K562 (cell line): ENCODE measurements around the gene GET3. TPM values are rescaled to one million over a fixed set of nuclear protein-coding genes. Genes with fewer than 3 reads are reported as not detected.

ENCODE experiments used
- ATAC-seq: fragments of 200-7000 bp; cut with Tn5 transposase; 3 replicates; pipeline ENCODE4 v1.9.1; 2020; ENCODE audit warnings: moderate library complexity
- BruUV-seq: library from RNA; stranded (reverse); fragments of 400-500 nt; replicated peaks from 2 replicates; lab custom pipeline; 2021; lab: Mats Ljungman, UMichigan
- CTCF ChIA-PET: fragments of 300-600 bp; formaldehyde crosslinking; extraction: SDS; loops from one replicate; lab custom pipeline; 2021; ENCODE audit warnings: low intra/inter-chr PET ratio; lab: Yijun Ruan, JAX
- POLR2A ChIA-PET: fragments of 300-600, 350-650 bp; sonication (Branson Sonifier 250); formaldehyde crosslinking; extraction: SDS; loops from one replicate; lab custom pipeline; 2021; ENCODE audit warnings: antibody characterized with exemption, inconsistent platforms; lab: Yijun Ruan, JAX
- DNase-seq, 4 experiments: peaks; one replicate each; pipeline versions ENCODE4 v3.0.0 to v3.0.0-alpha.2; 2011 to 2018; ENCODE audit warnings: low spot score in 3 of 4, mixed read lengths in 3 of 4; ENCODE audit errors: extremely low read depth in 1 of 4
- FAIRE-seq: peaks from 2 replicates; lab custom pipeline; 2011; peaks lifted over from hg19 to GRCh38; lab: Jason Lieb, UNC
- H2AFZ ChIP-seq: 2 replicates; pipeline ENCODE4 v1.6.0; 2011; ENCODE audit warnings: low read depth, low read length, control low read depth, inconsistent platforms
- H3K27ac ChIP-seq: fragments of 200-600 bp; 3 replicates; pipeline ENCODE4 v1.8.0; 2011; ENCODE audit warnings: low read depth, mild to moderate bottlenecking, control low read depth, inconsistent platforms, low read length, moderate library complexity, mixed read lengths; ENCODE audit errors: extremely low read depth
- H3K27me3 ChIP-seq, 2 experiments: fragments of 300-600 bp in 1 of 2; 2 replicates in 1 of 2; 3 replicates in 1 of 2; pipeline versions ENCODE4 v1.6.0 to v1.8.0; 2011; ENCODE audit warnings: inconsistent platforms in 2 of 2, low read length in 2 of 2, mild to moderate bottlenecking in 1 of 2, mixed read lengths in 1 of 2, moderate library complexity in 1 of 2; ENCODE audit not compliant: control insufficient read depth in 2 of 2, insufficient read depth in 2 of 2
- H3K36me3 ChIP-seq: fragments of 300-600 bp; 3 replicates; pipeline ENCODE4 v1.8.0; 2011; ENCODE audit warnings: mild to moderate bottlenecking, low read length, inconsistent platforms; ENCODE audit not compliant: control insufficient read depth, insufficient read depth
- H3K4me1 ChIP-seq, 2 experiments: fragments of 200-600 bp in 1 of 2; replicated peaks in 1 of 2; 2 replicates in 1 of 2; 3 replicates in 1 of 2; pipeline versions ENCODE4 v1.5.1 to v1.8.0; 2011; ENCODE audit warnings: inconsistent platforms in 2 of 2, low read length in 2 of 2, mild to moderate bottlenecking in 1 of 2, mixed read lengths in 1 of 2, moderate library complexity in 1 of 2; ENCODE audit not compliant: control insufficient read depth in 2 of 2, insufficient read depth in 2 of 2
- H3K4me2 ChIP-seq: 2 replicates; pipeline ENCODE4 v1.6.1; 2011; ENCODE audit warnings: low read length, control low read depth, inconsistent platforms, mixed read lengths; ENCODE audit not compliant: insufficient read depth
- H3K4me3 ChIP-seq: fragments of 200-600 bp; sonication (generic), shearing (Covaris generic); 2 replicates; pipeline ENCODE4 v1.5.1; 2016; ENCODE audit warnings: control low read depth, inconsistent platforms
- H3K79me2 ChIP-seq: fragments of 200-600 bp; 3 replicates; pipeline ENCODE4 v1.8.0; 2011; ENCODE audit warnings: low read length, inconsistent platforms; ENCODE audit not compliant: control insufficient read depth, insufficient read depth
- H3K9ac ChIP-seq, 2 experiments: 2 replicates each; pipeline versions ENCODE4 v1.6.0 to v1.6.1; 2011; ENCODE audit warnings: low read depth in 2 of 2, low read length in 2 of 2, control low read depth in 1 of 2, inconsistent platforms in 1 of 2, mild to moderate bottlenecking in 1 of 2, mixed read lengths in 1 of 2; ENCODE audit not compliant: insufficient read depth in 1 of 2
- H3K9me1 ChIP-seq: one replicate; pipeline ENCODE4 v1.6.0; 2011; ENCODE audit warnings: inconsistent platforms, mild to moderate bottlenecking, low read length, moderate library complexity; ENCODE audit not compliant: control insufficient read depth, insufficient read depth
- H3K9me3 ChIP-seq: replicated peaks from 2 replicates; pipeline ENCODE4 v1.5.1; 2011; ENCODE audit warnings: low read depth, low read length, inconsistent platforms; ENCODE audit not compliant: control insufficient read depth, insufficient read depth
- H4K20me1 ChIP-seq: replicated peaks from 2 replicates; pipeline ENCODE4 v1.6.1; 2011; ENCODE audit warnings: low read length, inconsistent platforms, mixed read lengths; ENCODE audit not compliant: control insufficient read depth, insufficient read depth
- ARID1B ChIP-seq: fragments of 450-650 bp; IDR thresholded peaks from 2 replicates; pipeline ENCODE4 v1.6.1; 2016; ENCODE audit warnings: antibody characterized with exemption, mild to moderate bottlenecking, inconsistent platforms
- GABPB1 ChIP-seq: sonication (generic); formaldehyde crosslinking; IDR thresholded peaks from 2 replicates; pipeline ENCODE4 v1.8.0; 2022; ENCODE audit warnings: mild to moderate bottlenecking, missing genetic modification reagents
- HDAC1 ChIP-seq, 2 experiments: fragments of 450-650 bp; IDR thresholded peaks; 2 replicates each; pipeline ENCODE4 v1.6.1; 2016 to 2017; ENCODE audit warnings: inconsistent platforms in 1 of 2, mild to moderate bottlenecking in 1 of 2, moderate library complexity in 1 of 2
- STAT6 ChIP-seq: sonication (generic); formaldehyde crosslinking; IDR thresholded peaks from 2 replicates; pipeline ENCODE4 v1.8.1; 2023; ENCODE audit warnings: mild to moderate bottlenecking, missing genetic modification reagents
- UBTF ChIP-seq, 2 experiments: IDR thresholded peaks; 2 replicates each; pipeline ENCODE4 v1.6.1; 2012; ENCODE audit warnings: improper control_type of control experiment in 2 of 2, low read depth in 2 of 2, low read length in 2 of 2, borderline replicate concordance in 1 of 2
- WGBS: fragments of 100-300 bp; shearing (Covaris generic); methylation state at CpG from one replicate; pipeline ENCODE4 v1.1.6; 2016; ENCODE audit warnings: low coverage, mixed read lengths; ENCODE audit not compliant: insufficient coverage; ENCODE audit errors: missing lambda C conversion rate; 5-methylcytosine and 5-hydroxymethylcytosine counted together
- in situ Hi-C: fragments of 300-500 bp; cut with MboI; formaldehyde crosslinking; loops from 4 replicates; pipeline ENCODE4 v1.15.0; 2018; ENCODE audit warnings: inconsistent platforms, mixed read lengths
- intact Hi-C: fragments of 100-400 bp; cut with micrococcal nuclease; formaldehyde crosslinking; loops from 2 replicates; pipeline ENCODE4 v1.14.2; 2022
- polyA plus RNA-seq, 8 experiments: library from polyadenylated mRNA; depleted of rRNA in 4 of 8; stranded (reverse) in 5 of 8; unstranded in 3 of 8; fragments of >200 nt; fragmentation: Nextera tagmentation in 2 of 8; fragmentation: Illumina TruSeq in 1 of 8; extraction: Ambion mirVana in 2 of 8; extraction: Trizol in 1 of 8; gene quantifications; 2 replicates each; pipeline versions ENCODE4 v1.2.1 to v1.2.3, GENCODE V29; 2011 to 2014; ENCODE audit warnings: inconsistent platforms in 1 of 8, missing spikeins in 1 of 8
- total RNA-seq, 7 experiments: library from RNA; depleted of rRNA in 6 of 7; stranded (reverse); fragments of >200 nt in 6 of 7; fragmentation: Illumina TruSeq in 2 of 7; extraction: Trizol in 2 of 7; gene quantifications; 2 replicates each; pipeline versions ENCODE4 v1.2.1 to v1.2.3, GENCODE V29; 2011 to 2021; ENCODE audit warnings: low replicate concordance in 1 of 7
- TF ChIP-seq, protein P1 (sequence below): fragments of 450-650 bp; formaldehyde crosslinking; IDR thresholded peaks from 2 replicates; pipeline ENCODE4 v1.4.0; 2022; ENCODE audit warnings: mild to moderate bottlenecking, moderate library complexity

GET3 gene
- total and polyA plus RNA-seq, 9 of the 15 experiments (the other 6 are each of a cell fraction or from before 2014, with no cell fraction given): 8.3 to 83.5 (median 51.8) TPM

DNA sequence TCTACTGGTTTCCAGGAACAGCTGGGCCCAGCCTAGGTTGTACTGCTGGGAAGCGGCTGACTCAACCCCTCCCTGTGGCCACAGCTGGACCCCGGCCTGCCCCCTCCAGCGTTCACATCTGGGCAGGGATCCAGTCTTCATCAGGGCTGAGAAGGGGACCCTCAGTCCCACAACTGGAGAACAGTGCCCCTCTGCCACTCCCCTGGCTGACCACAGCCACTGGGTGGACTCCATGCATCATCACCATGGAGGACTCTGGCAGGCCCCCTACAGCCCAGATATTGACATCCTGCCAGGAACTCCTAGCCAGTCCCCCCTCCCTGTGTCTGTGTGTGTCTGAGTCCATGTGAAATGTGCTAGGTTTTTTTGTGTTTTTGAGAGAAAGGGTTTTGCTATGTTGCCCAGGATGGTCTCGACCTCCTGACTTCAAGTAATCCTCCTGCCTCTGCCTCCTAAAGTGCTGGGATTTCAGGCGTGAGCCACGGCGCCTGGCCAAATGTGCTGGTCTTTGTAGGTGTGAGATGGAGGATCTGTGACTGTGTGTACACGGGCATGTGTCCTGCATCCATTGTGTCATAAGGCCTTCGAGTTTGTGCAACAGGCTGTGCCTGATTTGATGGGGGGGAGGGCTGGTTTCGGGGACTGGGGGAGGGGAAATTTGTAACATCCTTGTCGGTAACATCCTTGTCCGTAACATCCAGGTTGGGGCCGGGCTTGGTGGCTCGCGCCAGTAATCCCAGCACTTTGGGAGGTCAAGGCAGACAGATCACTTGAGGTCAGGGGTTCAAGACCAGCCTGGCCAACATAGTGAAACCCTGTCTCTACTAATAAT is 42.1 kb downstream of the GET3 start:
- Histone ChIP-seq H3K4me2 (peak overlapping the region; percentile 85), H3K79me2 (peaks cover 6% of the 10 kb centered on the region; the same call in 1 of the 3 replicates), H3K27ac (peak overlapping the region; percentile 68), H3K27me3 (no peaks in the 10 kb centered on the region), H4K20me1 (no peaks in the 10 kb centered on the region), H3K4me1 (peaks cover 41 to 76% of the 10 kb centered on the region in 2 experiments), H2AFZ (peak overlapping the region; percentile 83), H3K9ac (peak overlapping the region; percentile 59 to 89), H3K36me3 (no peaks in the 10 kb centered on the region), H3K9me3 (no peaks in the 10 kb centered on the region), H3K9me1 (no peaks in the 10 kb centered on the region), H3K4me3 (peak overlapping the region; percentile 37)
- in situ Hi-C loops (no loop called here), intact Hi-C loops (loop anchor here (5.0 kb wide), 1 partner anchor 63 kb away; no protein-coding TSS in a partner anchor)
- ATAC-seq: peak; percentile 43
- DNase-seq: peak in 3 of 4 experiments; percentile 41 to 79 (median 58)
- FAIRE-seq: peak; percentile 84
- CTCF ChIA-PET: no interaction called here
- POLR2A ChIA-PET: interaction anchor here (1.0 to 4.1 kb wide), 4 partner anchors 9 to 59 kb away, joined by 3 to 44 read pairs (median 14); partner anchors contain the start of gene JUNB
- 49% methylated on average over 15 of the region's 15 CpGs for WGBS
- no TSS peak for BruUV-seq
- no peak for TF ChIP-seq UBTF (IDR thresholded peaks at IDR 0.05; ENCODE audit: borderline replicate concordance in 1 of 2, low read depth in 2 of 2, low read length in 2 of 2)
- TF ChIP-seq STAT6 (CRISPR knock-in tag): no peak
- TF ChIP-seq, protein P1, sequence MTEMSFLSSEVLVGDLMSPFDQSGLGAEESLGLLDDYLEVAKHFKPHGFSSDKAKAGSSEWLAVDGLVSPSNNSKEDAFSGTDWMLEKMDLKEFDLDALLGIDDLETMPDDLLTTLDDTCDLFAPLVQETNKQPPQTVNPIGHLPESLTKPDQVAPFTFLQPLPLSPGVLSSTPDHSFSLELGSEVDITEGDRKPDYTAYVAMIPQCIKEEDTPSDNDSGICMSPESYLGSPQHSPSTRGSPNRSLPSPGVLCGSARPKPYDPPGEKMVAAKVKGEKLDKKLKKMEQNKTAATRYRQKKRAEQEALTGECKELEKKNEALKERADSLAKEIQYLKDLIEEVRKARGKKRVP (CRISPR knock-in tag): 0 out of 2 replicates have a peak, but pooled peaks have one; percentile 46
- TF ChIP-seq HDAC1 (IDR thresholded peaks at IDR 0.05): 0 out of 4 replicates have a peak, but pooled peaks of 1 of the 2 experiments have one; percentile 14
- TF ChIP-seq GABPB1: peak; percentile 22; the same call in 1 of the 2 replicates
- TF ChIP-seq ARID1B: peak; percentile 12; the same call in 1 of the 2 replicates
